GM23248 (cell line): ENCODE measurements around the gene RPS6KC1. TPM values are rescaled to one million over a fixed set of nuclear protein-coding genes. Genes with fewer than 3 reads are reported as not detected.

Experiments
- DNase-seq: peaks from one replicate; pipeline ENCODE4 v3.0.0-alpha.2; 2015
- H2AFZ ChIP-seq: fragments of 200-600 bp; sonication (generic); 2 replicates; pipeline ENCODE4 v1.6.1; 2016; ENCODE audit warnings: antibody characterized with exemption
- H3F3A ChIP-seq: fragments of 200-600 bp; sonication (generic); 2 replicates; pipeline ENCODE4 v1.6.1; 2016; ENCODE audit warnings: mild to moderate bottlenecking, antibody characterized with exemption, mixed run types; ENCODE audit not compliant: insufficient read depth
- H3K27ac ChIP-seq: fragments of 200-600 bp; sonication (generic); 2 replicates; pipeline ENCODE4 v1.5.1; 2016; ENCODE audit warnings: mild to moderate bottlenecking
- H3K27me3 ChIP-seq: fragments of 200-600 bp; sonication (generic); replicated peaks from 2 replicates; pipeline ENCODE4 v1.6.1; 2016; ENCODE audit warnings: mild to moderate bottlenecking; ENCODE audit not compliant: insufficient read depth
- H3K36me3 ChIP-seq: fragments of 200-600 bp; sonication (generic); 2 replicates; pipeline ENCODE4 v1.6.1; 2016; ENCODE audit warnings: low read depth, mild to moderate bottlenecking
- H3K4me1 ChIP-seq: fragments of 200-600 bp; sonication (generic); 2 replicates; pipeline ENCODE4 v1.6.1; 2016; ENCODE audit warnings: mild to moderate bottlenecking; ENCODE audit not compliant: insufficient read depth
- H3K4me2 ChIP-seq: fragments of 200-600 bp; sonication (generic); one replicate; pipeline ENCODE4 v1.6.1; 2016; ENCODE audit warnings: mild to moderate bottlenecking; ENCODE audit not compliant: unreplicated experiment
- H3K4me3 ChIP-seq: fragments of 200-600 bp; sonication (generic); 2 replicates; pipeline ENCODE4 v1.5.1; 2016; ENCODE audit warnings: mild to moderate bottlenecking
- H3K79me2 ChIP-seq: fragments of 200-600 bp; sonication (generic); 2 replicates; pipeline ENCODE4 v1.6.1; 2016; ENCODE audit warnings: mild to moderate bottlenecking; ENCODE audit not compliant: insufficient read depth
- H3K9ac ChIP-seq: fragments of 200-600 bp; sonication (generic); 2 replicates; pipeline ENCODE4 v1.6.1; 2016; ENCODE audit warnings: mild to moderate bottlenecking
- H3K9me2 ChIP-seq: fragments of 200-600 bp; sonication (generic); 2 replicates; pipeline ENCODE4 v1.6.1; 2016; ENCODE audit warnings: mixed run types, mild to moderate bottlenecking, moderate library complexity; ENCODE audit not compliant: insufficient read depth
- H3K9me3 ChIP-seq: fragments of 200-600 bp; sonication (generic); one replicate; pipeline ENCODE4 v1.6.1; 2017; ENCODE audit warnings: low read depth
- H4K20me1 ChIP-seq: fragments of 200-600 bp; sonication (generic); 2 replicates; pipeline ENCODE4 v1.6.0; 2016; ENCODE audit not compliant: insufficient read depth
- EZH2 ChIP-seq: fragments of 200-600 bp; sonication (generic); IDR thresholded peaks from 2 replicates; pipeline ENCODE4 v1.6.1; 2018; ENCODE audit warnings: antibody characterized with exemption, mild to moderate bottlenecking; ENCODE audit not compliant: insufficient read depth, poor library complexity, severe bottlenecking
- EZH2phosphoT487 ChIP-seq: fragments of 200-600 bp; sonication (generic); IDR thresholded peaks from 2 replicates; pipeline ENCODE4 v1.6.1; 2018; ENCODE audit warnings: antibody characterized with exemption, moderate library complexity, mild to moderate bottlenecking, low read depth; ENCODE audit not compliant: insufficient read depth
- WGBS, 2 experiments: methylation state at CpG; one replicate each; pipeline ENCODE4 v1.1.6; 2015 to 2017; ENCODE audit warnings: low lambda C conversion rate in 2 of 2, low coverage in 1 of 2; ENCODE audit errors: missing lambda C conversion rate in 2 of 2; 5-methylcytosine and 5-hydroxymethylcytosine counted together
- in situ Hi-C: fragments of 300-500 bp; cut with MboI; formaldehyde crosslinking; loops from 2 replicates; pipeline ENCODE4 v1.15.0; 2020
- polyA plus RNA-seq: library from polyadenylated mRNA; unstranded; fragments of >200 nt; fragmentation: Nextera tagmentation; extraction: Ambion mirVana; gene quantifications from 2 replicates; pipeline ENCODE4 v1.2.1, GENCODE V29; 2016
- total RNA-seq: library from RNA; depleted of rRNA; stranded (reverse); fragments of >200 nt; shearing (Covaris generic); gene quantifications from 2 replicates; pipeline ENCODE4 v1.2.3, GENCODE V29; 2014

RPS6KC1 gene
- total and polyA plus RNA-seq, 2 experiments from 2014 or later: 16.4 to 16.8 TPM

- Histone ChIP-seq H3K36me3 (no peaks in the 10 kb centered on the region), H3K79me2 (peaks cover 98% of the 10 kb centered on the region), H3K9me3 (no peaks in the 10 kb centered on the region), H3K27ac (no peak overlapping the region), H3K4me1 (no peaks in the 10 kb centered on the region), H2AFZ (no peak overlapping the region), H3K4me2 (no peak overlapping the region), H3K4me3 (no peak overlapping the region), H3K9ac (no peak overlapping the region), H3K9me2 (no peaks in the 10 kb centered on the region), H3K27me3 (no peaks in the 10 kb centered on the region), H4K20me1 (peaks cover 11% of the 10 kb centered on the region; the same call in 1 of the 2 replicates), H3F3A (no peaks in the 10 kb centered on the region)
- TF ChIP-seq EZH2phosphoT487 (no peak), EZH2 (no peak)
- WGBS, 2 experiments: 100% methylated on average over 1 of the region's 1 CpG
- in situ Hi-C loops: no loop called here
- no peak for DNase-seq
Observed at GRCh38 chr1:213061263-213061662, 10.2 kb downstream of the RPS6KC1 start.

- peaks cover 13% of the 10 kb centered on the region; the same call in 1 of the 2 replicates for H3F3A ChIP-seq
- no peaks in the 10 kb centered on the region for H3K27me3 ChIP-seq
- H3K9ac ChIP-seq: no peak overlapping the region
- in situ Hi-C loops: no loop called here
- peaks cover 9% of the 10 kb centered on the region for H3K4me1 ChIP-seq
- 0 out of 2 replicates have a peak, but pooled peaks cover 5% of the 10 kb centered on the region for H4K20me1 ChIP-seq
- no peaks in the 10 kb centered on the region for H3K9me2 ChIP-seq
- TF ChIP-seq EZH2: no peak
- no peak for TF ChIP-seq EZH2phosphoT487
- no peak for DNase-seq
- no peak overlapping the region for H3K27ac ChIP-seq
- no peak overlapping the region for H3K4me3 ChIP-seq
- H3K79me2 ChIP-seq: peaks cover 97% of the 10 kb centered on the region
- no peak overlapping the region for H3K4me2 ChIP-seq
- H3K9me3 ChIP-seq: no peaks in the 10 kb centered on the region
- 93 to 95% methylated on average over 5 of the region's 5 CpGs for WGBS, 2 experiments
- H2AFZ ChIP-seq: no peak overlapping the region
- H3K36me3 ChIP-seq: no peaks in the 10 kb centered on the region
Observed at GRCh38 chr1:213065800-213066199, 14.8 kb downstream of the RPS6KC1 start.

DNA sequence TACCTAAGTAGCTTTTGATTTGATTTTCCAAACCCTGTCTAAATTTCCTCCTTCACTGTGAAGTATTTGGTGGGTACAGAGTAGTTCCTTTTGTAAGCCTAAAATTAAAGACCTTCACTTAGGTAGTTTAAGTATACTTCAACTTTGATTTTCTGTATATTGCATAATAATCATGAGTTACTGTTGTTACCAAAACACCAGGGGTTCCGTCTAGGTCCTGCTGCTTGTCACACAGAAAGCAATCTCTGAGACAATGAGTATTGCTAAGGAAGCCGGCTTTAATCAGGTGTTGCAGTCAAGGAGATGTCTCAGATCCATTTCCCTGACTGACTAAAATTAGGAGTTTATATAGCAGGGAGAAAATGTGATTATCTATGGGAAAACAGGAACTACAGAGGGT is 15.3 kb downstream of the RPS6KC1 start:
- WGBS, 2 experiments: 74 to 78% methylated on average over 2 of the region's 2 CpGs
- Histone ChIP-seq H2AFZ (no peak overlapping the region), H3K79me2 (peaks cover 97% of the 10 kb centered on the region), H3K9ac (no peak overlapping the region), H3K4me3 (no peak overlapping the region), H3K4me1 (peaks cover 10% of the 10 kb centered on the region), H3K4me2 (no peak overlapping the region), H3K36me3 (no peaks in the 10 kb centered on the region), H3F3A (peaks cover 13% of the 10 kb centered on the region; the same call in 1 of the 2 replicates), H3K9me2 (no peaks in the 10 kb centered on the region), H3K27me3 (no peaks in the 10 kb centered on the region), H4K20me1 (no peaks in the 10 kb centered on the region), H3K9me3 (no peaks in the 10 kb centered on the region), H3K27ac (no peak overlapping the region)
- in situ Hi-C loops: no loop called here
- TF ChIP-seq EZH2 (no peak), EZH2phosphoT487 (no peak)
- no peak for DNase-seq

DNA sequence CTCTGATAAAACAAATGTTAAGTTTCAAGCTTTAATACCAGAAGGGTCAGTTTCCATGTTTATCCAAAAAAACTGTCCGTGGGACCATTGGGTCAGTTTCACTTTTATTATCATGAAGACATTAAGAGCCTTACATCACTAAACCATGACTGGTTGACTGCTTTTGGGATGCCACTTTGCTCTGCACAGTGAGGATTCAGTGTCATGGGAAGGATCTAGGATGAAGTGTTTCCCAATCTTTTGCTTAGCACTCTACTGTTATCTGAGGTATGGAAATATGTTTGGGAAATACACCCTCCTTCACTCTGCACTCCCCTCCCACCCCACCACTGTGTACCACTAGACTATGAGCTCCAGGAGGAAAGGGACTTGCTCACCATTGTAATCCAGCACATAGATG is 16.3 kb downstream of the RPS6KC1 start:
- Histone ChIP-seq H3K27ac (no peak overlapping the region), H3F3A (peaks cover 13% of the 10 kb centered on the region; the same call in 1 of the 2 replicates), H2AFZ (no peak overlapping the region), H3K9me2 (no peaks in the 10 kb centered on the region), H3K9me3 (no peaks in the 10 kb centered on the region), H4K20me1 (no peaks in the 10 kb centered on the region), H3K36me3 (no peaks in the 10 kb centered on the region), H3K79me2 (peaks cover 97% of the 10 kb centered on the region), H3K27me3 (no peaks in the 10 kb centered on the region), H3K4me2 (no peak overlapping the region), H3K4me1 (peaks cover 10% of the 10 kb centered on the region), H3K9ac (no peak overlapping the region), H3K4me3 (no peak overlapping the region)
- TF ChIP-seq EZH2phosphoT487 (no peak), EZH2 (no peak)
- in situ Hi-C loops: no loop called here
- 55 to 58% methylated on average over 1 of the region's 1 CpG for WGBS, 2 experiments
- peak; percentile 34 for DNase-seq

DNA sequence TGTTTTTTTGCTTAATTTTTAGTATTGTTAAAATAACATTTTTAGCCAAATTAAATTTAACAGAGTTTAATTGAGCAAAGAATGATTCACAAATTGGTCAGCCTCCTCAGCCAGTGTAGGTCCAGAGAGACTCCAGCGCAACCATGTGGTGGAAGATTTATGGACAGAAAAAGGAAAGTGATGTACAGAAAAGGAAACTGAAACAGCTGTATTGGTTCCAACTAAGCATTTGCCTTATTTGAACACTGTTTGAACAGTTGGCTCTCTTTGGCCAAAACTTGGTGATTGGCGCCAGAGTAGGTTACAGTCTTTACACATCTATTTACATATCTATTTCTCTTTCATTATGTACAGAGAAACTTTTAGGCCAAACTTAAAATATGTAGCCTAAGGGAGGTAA is 19.4 kb downstream of the RPS6KC1 start:
- Histone ChIP-seq H3K9me2 (no peaks in the 10 kb centered on the region), H2AFZ (peak overlapping the region; percentile 66), H3K9ac (peak overlapping the region; percentile 43), H3K4me2 (peak overlapping the region; percentile 77), H3K9me3 (no peaks in the 10 kb centered on the region), H3K27me3 (no peaks in the 10 kb centered on the region), H3K79me2 (peaks cover 84% of the 10 kb centered on the region), H3F3A (peaks cover 13% of the 10 kb centered on the region; the same call in 1 of the 2 replicates), H3K4me1 (peaks cover 10% of the 10 kb centered on the region), H4K20me1 (no peaks in the 10 kb centered on the region), H3K36me3 (0 out of 2 replicates have a peak, but pooled peaks cover 3% of the 10 kb centered on the region), H3K4me3 (peak overlapping the region; percentile 56), H3K27ac (peak overlapping the region; percentile 55)
- DNase-seq: peak; percentile 80
- in situ Hi-C loops: no loop called here
- TF ChIP-seq EZH2phosphoT487 (no peak), EZH2 (no peak)
- WGBS, 2 experiments: 57 to 67% methylated on average over 2 of the region's 2 CpGs
